Measurements from ENCODE around the gene PLAC9. TPM values are rescaled to one million over a fixed set of nuclear protein-coding genes. Genes with fewer than 3 reads are reported as not detected.
"Not testable (repeated sequence)": the region's sequence is repeated elsewhere in the genome, so short reads cannot be mapped to it uniquely, and the experiment has no call there.

Gene PLAC9
- polyA plus RNA-seq, 1 donor, result 59.1 TPM

DNA sequence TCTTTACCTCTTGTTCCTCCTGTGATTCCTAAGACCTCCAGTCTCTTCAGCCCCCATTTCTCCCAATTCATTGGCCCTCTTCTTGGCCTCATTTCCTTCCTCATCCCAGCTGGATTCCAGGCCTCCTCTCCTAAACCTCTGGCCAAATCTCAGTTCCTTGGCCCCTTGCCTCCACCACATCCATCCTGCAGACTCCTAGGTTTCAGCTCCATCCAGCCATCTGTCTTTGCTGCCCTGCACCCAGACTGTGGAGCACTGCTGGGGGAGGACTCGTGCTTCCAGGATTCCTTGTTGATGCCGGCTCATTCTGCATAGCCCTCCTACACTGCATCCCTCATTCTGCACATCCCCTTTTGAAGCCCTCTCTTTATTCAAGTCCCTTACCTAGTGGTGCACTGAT is 6.7 kb downstream of the PLAC9 start:
- DNase-seq (ENCODE audit: low read depth), result no peak

DNA sequence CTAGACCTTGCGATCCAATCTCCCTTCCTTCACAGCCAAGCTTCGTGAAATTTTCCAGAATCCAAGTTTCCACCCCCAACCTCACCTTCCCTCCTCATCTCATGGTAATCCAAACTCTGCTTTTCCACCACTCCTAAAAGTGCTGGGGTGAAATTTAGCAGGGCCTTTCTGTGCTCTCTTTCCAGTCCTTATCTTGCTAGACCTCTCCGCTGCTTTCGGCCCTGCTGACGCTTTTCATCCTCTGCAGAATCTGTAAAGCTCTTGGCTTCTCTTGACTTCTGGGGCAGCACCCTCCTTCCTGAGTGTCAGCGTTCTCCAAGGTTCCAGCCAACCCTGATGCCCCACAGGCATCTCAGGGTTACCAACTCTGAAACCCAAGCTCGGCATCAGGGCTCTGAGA is 7.7 kb downstream of the PLAC9 start:
- DNase-seq (ENCODE audit: low read depth), result no peak

DNA sequence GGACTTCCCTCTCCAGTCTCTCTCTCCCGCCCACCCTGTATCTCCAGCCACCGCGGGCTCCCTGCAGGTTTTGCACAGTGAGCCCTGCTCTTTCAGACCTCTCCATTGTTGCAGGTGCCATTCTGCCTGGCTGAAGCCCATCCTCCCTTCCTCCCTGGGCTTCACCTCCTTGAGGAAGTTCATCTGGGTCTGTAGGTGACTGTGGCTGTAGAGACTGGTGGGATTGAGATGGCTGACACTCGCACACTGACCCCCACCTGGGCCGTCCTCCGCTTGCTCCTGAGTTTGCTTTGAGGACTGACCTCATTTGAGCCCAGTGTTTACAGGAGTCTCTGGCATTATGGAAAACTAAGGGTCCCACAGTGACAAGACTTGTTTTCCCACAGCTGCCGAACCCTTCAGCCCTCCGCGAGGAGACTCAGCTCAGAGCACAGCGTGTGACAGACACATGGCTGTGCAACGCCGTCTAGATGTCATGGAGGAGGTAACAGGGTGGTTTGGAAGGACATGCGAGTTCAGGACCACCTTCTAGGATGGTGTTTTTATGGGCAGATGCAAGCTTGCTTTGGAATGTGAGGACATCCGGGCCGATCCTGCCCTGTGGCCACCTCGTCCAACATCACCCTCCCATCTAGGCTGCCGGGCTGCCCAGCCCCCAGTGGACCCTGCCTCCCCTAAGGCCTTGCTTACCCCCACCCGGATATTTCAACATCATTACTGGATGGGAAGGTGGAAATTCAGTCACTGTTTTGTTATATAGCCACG is 9.3 kb downstream of the PLAC9 start:
- no peak for DNase-seq (ENCODE audit: low read depth)

DNA sequence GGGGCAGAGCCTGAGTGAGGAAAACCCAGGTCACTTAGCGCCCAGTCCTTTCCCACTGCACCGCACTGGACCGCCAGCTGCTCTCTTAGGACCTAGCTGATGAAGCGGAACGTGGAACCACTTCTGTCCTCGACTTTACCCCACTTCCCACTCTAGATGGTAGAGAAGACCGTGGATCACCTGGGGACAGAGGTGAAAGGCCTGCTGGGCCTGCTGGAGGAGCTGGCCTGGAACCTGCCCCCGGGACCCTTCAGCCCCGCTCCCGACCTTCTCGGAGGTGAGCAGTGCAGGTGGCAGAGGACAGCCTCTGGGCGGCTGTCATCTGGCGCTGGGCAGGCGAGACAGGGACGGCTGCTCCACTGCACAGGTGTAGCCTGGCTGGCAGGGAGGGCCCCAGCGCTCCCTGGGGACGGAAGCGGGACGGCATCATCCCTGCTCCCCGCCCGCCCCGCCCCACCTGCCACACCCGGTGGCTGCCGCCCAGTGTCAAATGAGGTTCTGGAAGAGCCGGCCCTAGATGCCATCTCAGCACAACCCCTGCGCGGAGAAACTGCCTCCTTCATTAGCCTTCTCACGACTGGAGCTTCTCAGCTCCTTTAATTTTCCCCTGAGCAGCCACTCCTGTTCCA is 11.7 kb downstream of the PLAC9 start:
- no peak for DNase-seq (ENCODE audit: low read depth)

DNA sequence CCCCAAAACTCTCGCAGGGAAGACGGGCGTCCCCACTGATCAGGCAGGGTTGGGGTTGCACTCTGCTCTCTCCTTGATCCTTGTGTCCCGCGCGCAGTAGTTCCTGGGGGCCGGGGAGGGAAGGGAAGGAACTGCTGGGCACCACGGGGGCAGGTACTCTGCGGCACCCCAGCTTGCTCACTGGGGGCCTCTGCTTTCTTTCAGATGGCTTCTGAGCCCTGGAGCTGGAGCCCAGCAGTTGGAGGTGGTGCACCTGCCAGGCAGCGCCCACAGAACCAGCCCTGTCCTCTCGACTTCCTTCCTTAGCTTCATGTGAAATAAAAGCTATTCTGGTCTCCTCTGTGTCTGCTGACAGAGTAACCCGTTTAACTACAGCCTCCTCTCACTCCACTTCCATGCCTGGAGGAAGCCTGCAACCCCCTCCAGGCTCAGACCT is 12.2 kb downstream of the PLAC9 start:
- DNase-seq (ENCODE audit: low read depth), result no peak

DNA sequence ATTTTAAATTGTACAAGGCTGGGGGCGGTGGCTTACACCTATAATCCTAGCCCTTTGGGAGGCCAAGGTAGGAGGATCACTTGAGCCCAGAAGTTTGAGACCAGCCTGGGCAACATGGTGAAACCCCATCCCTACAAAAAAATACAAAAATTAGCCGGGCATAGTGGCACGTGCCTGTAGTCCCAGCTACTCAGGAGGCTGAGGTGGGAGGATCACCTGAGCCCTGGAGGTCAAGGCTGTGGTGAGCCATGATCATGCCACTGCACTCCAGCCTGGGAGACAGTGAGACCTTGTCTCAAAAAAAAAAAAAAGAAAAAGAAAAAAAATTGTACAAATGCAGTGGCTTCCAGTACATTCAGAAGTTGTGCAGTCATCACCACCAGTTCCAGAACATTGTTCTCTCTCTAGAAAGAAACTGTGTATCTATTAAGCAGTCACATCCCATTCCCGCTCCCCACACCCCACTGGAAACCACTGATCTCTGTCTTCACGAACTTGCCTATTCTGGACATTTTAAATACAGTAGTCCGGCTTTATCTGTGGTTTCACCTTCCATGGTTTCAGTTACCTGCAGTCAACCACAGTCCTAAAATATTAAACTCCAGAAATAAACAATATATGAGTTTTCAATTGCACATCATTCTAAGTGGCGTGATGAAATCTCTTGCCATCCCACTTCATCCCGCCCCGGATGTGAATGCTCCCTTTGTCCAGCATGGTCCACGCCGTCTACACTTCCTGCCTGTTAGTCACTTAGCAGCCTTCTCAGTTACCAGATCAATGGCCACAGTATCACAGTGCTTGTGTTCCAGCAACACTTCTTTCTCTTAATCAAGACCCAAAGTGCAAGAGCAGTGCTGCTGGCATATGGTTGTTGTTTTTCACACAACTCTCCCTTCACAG is 13.1 kb downstream of the PLAC9 start:
- not testable (repeated sequence) for DNase-seq (ENCODE audit: low read depth)

GRCh38 chr10:80146918-80147317 is 14.4 kb downstream of the PLAC9 start:
- no peak for DNase-seq (ENCODE audit: low read depth)

DNA sequence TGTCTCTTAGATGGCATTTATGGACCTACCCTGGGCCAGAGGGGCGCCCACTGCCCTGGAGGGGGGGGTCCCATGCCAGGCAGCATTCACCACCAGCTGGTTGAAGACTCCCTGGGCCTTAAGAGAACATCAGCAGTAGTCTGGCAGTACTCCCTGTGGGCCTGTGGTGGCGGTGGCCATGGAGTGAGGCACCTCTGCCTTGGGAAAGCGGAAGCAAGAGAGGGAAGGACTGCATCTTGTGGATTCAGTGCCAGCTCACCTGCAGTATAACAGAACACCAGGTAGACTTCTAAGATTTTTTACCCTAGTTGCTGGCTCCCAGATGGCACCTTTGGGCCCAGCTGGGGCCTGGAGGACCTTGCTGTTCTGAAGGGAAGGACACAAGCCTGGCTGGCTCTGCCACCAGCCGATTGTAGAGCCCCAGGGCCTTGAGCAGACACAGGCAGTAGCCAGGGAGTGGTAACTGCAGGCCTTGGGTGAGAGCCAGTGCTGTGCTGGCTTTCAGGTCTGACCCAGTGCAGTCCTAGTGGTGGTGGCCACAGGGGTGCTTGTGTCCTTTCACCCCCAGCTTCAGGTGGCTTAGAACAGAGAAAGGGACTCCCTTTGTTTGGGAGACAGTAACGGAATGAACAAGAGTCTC is 15.8 kb downstream of the PLAC9 start:
- no peak for DNase-seq (ENCODE audit: low read depth)

DNA sequence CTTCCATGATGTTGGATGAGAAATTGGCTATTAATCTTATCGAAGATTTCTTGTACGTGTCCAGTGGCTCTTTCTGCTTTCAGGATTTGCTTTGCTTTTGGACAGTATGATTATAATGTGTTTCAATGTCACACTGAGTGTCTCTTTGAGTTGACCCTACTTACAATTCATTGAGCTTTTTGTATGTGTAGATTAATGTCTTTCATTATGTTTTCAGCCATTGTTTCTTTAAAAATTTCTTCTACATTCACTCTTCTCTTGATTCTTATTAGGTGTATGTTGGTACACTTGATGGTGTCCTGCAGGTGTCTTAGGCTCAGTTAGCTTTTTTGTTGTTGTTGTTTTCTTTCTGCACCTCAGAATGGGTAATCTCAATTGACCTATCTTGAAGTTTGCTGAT is 16.6 kb downstream of the PLAC9 start:
- DNase-seq (ENCODE audit: low read depth), result no peak

GRCh38 chr10:80150172-80150571 is 17.6 kb downstream of the PLAC9 start:
- DNase-seq (ENCODE audit: low read depth), result no peak

GRCh38 chr10:80152820-80153219 is 20.3 kb downstream of the PLAC9 start:
- DNase-seq (ENCODE audit: low read depth), result no peak

- no peak for DNase-seq (ENCODE audit: low read depth)
These were observed 20.9 kb downstream of the PLAC9 start for GRCh38 chr10:80153460-80153859.

DNA sequence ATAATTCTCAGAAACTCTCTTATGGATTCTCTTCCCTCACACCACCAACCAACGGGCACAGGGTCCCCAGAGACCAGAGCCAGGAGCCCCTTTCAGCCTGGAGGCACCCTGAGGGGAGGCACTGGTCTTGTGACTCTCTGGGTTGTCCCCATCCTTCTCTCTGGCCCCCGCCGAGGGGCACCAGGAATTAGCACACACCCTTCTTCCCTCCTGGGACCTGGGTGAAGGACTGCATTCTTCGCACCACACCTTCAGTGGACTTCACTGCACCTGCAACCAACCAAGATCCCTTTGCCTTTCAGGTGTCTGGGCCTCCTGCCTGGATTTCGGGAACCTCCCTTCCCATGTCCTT is 22.1 kb downstream of the PLAC9 start:
- no peak for DNase-seq (ENCODE audit: low read depth)

GRCh38 chr10:80154978-80155695 is 22.6 kb downstream of the PLAC9 start:
- no peak for DNase-seq (ENCODE audit: low read depth)

DNA sequence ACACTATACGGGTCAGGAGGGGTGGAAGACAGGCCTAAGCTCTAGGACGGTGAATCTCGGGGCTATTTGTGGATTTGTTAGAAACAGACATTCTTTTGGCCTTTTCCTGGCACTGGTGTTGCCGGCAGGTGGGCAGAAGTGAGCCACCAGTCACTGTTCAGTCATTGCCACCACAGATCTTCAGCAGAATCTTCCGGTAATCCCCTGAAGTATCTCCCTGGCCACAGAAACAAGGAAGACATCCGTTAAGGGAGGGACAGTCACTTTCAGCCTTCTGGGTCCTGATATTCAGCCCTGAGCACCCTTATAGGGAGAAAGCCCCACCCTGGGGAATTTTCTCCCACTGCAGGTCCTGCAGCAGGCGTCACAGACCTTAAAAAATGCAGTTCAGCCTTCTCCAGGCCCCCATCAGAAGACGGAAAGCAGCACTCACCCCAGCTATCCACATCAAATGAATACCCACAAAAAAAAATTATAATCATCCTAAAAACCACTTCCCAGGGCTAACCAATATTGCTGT is 23.2 kb downstream of the PLAC9 start:
- DNase-seq (ENCODE audit: low read depth), result no peak

DNA sequence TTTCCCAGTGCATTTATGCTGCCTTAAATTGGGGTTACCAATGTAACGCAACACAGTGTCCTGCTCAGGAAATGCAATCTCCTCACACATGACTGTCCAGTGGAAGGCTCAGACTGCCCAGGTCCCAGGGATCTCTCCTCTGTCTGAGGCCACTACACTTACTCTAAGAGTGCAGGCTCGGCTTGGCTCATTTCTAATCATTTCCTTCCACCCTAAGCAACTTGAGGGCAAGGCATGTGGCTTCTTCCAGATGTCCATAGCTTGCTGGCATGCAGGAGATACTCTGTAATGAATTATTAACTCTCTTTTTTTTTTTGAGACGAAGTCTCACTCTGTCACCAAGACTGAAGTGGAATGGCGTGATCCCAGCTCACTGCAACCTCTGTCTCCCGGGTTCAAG is 23.7 kb downstream of the PLAC9 start:
- no peak for DNase-seq (ENCODE audit: low read depth)

- DNase-seq (ENCODE audit: low read depth), result no peak
These were observed 25.0 kb downstream of the PLAC9 start for GRCh38 chr10:80157561-80157960.

DNA sequence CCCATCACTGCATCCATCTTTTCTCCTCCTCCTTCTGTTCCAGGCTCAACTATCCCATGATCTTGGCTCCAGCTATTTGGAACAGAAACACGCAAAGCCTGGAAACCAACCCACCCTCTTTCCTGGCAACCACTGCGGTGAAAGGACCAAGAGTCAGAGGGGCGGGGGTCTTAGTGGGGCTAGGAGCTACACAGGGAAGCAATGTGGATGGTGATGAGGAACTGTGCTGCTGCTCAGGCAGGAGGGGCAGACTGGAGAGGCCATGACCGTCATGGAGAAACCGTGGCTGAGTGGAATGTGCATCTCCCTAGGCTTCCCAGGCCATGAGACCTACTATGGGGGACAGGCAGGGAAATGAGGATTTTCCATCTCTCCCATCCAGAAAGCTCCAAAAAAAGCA is 25.6 kb downstream of the PLAC9 start:
- no peak for DNase-seq (ENCODE audit: low read depth)

DNA sequence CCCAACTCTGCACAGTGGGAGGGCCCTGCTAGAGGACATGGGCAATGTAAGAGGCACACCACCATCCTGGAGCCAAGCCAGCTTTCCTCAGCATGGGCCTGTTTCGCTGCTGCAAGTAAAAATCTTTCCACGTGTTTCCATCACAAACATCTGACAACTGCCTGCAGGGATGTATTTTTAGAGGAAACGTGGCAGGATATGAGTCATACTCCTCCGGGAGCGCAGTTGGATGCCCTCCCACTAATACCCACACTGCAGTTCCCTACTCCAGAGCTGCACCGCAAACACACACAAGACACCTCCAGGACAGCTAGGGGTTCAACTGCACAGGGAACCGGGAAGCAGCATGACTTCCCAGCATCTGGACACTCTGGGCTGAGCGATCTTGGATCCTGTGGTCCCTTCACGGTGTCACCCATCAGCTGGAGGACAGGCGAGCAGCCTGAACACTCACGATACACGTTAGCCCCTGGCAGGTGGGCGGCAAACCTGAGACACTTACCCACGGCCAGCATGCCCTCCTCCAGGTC is 26.1 kb downstream of the PLAC9 start:
- peak; percentile 78 for DNase-seq (ENCODE audit: low read depth)

GRCh38 chr10:80159166-80159873 is 26.8 kb downstream of the PLAC9 start:
- no peak for DNase-seq (ENCODE audit: low read depth)
